NCI-H1105 (cell line): ENCODE data around the gene EYA2.

Experiments
- DNase-seq: peaks from one replicate; lab custom pipeline; 2025; lab: John Stamatoyannopoulos, UW

EYA2 gene

GRCh38 chr20:47141941-47142773, 247.5 kb downstream of the EYA2 start:
- no peak for DNase-seq

DNA sequence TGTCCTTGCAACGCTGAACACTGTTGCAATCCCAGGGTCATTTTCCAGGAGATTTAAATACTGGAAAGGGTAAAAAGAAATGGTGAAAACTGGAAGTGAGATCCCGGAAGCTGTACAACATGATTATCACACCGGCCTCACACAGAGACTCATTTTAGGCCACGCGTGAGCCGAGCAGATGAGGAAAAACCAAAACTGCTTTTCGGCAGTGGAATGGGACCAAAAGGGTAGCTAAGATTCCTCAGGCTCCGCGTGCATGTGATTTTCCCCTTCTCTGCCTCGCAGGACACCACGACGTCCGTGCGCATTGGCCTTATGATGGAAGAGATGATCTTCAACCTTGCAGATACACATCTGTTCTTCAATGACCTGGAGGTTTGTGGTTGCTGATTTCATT, 248.1 kb downstream of the EYA2 start:
- DNase-seq = no peak

DNA sequence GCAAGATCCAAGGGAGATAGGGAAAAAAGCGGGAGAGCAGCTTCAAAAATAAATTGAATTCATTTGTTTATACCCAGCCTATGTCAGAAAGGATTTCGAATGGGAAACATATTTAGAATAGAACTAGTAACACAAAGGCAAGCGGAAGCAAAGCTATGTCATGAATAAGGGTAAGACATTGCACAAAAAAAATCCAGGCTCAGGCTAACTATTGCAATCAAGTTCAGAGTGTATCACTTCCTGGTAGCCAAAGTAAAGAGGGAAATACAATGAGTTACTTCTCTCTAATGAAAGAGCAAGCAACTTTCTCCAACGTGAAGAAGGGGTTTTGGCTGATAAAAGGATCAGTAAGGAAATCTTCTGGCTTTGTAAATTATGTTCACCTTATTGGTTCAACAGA, 249.0 kb downstream of the EYA2 start:
- DNase-seq = no peak

GRCh38 chr20:47144463-47144862, 249.8 kb downstream of the EYA2 start:
- no peak for DNase-seq

- DNase-seq = no peak
These were observed 252.0 kb downstream of the EYA2 start for GRCh38 chr20:47146686-47147085.

- no peak for DNase-seq
These were observed 253.4 kb downstream of the EYA2 start for GRCh38 chr20:47148059-47148458.

- no peak for DNase-seq
These were observed 255.3 kb downstream of the EYA2 start for GRCh38 chr20:47149939-47150338.

- no peak for DNase-seq
These were observed 255.9 kb downstream of the EYA2 start for GRCh38 chr20:47150403-47151152.

- DNase-seq = no peak
These were observed 257.4 kb downstream of the EYA2 start for GRCh38 chr20:47152068-47152467.

GRCh38 chr20:47154089-47154488, 259.4 kb downstream of the EYA2 start:
- no peak for DNase-seq

DNA sequence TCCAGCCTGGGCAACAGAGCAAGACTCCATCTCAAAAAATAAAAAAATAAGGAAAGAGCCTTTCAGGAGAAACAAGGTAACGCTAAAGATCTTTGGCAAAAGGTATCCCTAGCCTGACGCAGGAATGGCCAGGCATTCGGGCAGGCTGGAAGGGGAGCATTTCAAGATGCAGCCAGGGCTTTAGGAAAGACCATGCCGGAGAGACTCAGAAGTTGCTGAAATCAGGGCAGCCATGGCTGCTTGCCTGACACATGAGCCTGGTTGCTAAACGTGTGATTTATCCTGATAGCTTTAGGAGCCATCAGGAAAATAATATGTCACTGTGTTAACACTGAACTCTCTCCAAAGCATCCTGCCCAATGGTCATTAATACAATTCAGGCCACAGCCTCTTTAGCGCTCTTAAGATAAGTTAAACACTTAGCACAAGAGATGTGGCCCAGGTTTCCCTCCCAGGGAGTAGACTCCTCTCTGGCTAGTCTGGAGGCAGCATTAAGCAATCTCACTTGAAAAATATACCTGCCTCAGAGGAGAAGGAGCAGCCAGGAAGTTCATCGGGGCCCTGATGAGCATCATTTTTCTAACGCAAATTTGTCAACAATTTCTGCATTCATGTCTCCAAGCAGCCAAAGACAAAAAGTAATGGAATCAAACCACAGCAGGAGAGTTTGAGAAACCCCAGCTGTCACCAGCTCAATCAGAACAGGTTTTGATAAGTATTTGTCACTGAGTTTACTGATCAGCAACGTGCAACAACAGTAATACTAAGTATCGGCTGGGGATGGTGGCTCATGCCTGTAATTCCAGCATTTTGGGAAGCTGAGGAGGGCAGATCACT, 261.9 kb downstream of the EYA2 start:
- DNase-seq = no peak

DNA sequence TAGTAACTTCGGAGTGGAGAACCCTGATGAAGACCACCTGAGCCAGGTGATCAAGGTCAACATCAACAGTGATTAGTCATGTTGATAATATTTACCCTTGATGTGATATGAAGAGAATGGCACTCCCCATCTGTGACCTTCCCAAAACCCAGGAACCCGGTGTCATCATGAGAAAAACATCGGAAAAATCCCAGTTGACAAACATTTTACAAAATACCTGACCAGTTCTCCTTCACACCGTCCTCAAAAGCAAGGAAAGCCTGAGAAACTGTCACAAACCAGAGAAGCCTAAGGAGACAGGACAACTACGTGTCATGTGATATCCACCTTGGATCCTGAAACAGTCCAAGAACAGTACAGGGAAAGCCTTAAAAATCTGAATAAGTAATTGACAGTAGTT, 264.5 kb downstream of the EYA2 start:
- no peak for DNase-seq

DNA sequence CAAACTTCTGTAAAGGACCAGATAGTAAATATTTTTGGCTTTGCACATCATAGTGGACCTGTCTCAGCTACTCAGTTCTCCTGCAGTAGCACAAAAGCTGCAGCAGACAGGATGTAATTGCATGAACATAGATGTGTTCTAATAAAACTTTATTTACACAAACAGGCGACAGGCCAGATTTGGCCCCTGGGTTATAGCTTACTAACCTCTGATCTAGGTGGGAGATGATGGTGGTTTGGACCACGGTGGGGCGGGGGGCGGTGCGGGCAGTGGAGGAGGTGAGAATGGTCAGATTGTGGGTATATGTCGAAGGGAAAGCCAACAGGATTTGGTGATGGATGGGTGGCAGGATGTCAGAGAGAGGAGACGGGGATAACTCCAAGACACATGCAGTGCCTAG, 265.6 kb downstream of the EYA2 start:
- no peak for DNase-seq

DNA sequence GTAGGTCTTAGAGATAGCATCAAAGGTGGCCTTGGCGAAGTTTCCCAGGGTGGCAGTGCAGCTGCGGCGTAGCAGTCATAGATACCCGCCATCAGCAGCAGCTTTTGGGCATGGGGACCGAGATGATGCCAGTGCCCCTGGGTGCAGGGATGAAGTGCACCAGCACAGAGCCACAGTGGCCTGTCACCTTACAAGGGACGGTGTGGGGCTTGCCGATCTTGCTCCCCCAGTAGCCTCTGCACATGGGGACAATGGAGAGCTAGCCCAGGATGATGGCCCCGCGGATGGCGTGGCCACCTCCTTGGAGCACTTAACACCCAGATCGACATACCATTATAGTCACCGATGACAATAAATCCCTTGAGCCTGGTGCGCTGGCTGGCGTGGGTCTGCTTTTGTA, 266.3 kb downstream of the EYA2 start:
- no peak for DNase-seq

DNA sequence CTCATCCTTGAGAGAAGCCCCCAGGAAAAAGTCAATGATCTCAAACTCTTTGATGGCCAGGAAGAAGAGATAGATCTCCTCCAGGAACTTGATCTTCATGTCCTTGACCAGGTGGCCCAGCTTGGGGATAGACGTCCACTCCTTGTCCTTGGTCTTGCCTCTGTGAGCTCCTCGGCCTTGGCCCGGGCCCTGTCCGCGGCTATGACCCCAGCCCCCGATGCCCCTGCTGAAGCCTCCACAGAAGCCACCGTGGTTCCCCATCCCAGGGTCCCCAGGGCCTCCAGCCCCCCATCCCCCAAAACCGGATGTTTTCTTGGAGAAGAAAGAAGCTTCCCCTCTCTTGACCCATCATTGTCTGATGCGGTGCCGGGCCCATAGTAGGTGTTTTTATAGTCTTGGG, 266.8 kb downstream of the EYA2 start:
- no peak for DNase-seq

- DNase-seq = no peak
These were observed 269.5 kb downstream of the EYA2 start for GRCh38 chr20:47164140-47164539.

- DNase-seq = no peak
These were observed 270.8 kb downstream of the EYA2 start for GRCh38 chr20:47165376-47165865.

- DNase-seq = no peak
These were observed 273.2 kb downstream of the EYA2 start for GRCh38 chr20:47167846-47168245.

- no peak for DNase-seq
These were observed 277.9 kb downstream of the EYA2 start for GRCh38 chr20:47172579-47172978.

GRCh38 chr20:47173596-47174216, 279.1 kb downstream of the EYA2 start:
- DNase-seq = no peak

DNA sequence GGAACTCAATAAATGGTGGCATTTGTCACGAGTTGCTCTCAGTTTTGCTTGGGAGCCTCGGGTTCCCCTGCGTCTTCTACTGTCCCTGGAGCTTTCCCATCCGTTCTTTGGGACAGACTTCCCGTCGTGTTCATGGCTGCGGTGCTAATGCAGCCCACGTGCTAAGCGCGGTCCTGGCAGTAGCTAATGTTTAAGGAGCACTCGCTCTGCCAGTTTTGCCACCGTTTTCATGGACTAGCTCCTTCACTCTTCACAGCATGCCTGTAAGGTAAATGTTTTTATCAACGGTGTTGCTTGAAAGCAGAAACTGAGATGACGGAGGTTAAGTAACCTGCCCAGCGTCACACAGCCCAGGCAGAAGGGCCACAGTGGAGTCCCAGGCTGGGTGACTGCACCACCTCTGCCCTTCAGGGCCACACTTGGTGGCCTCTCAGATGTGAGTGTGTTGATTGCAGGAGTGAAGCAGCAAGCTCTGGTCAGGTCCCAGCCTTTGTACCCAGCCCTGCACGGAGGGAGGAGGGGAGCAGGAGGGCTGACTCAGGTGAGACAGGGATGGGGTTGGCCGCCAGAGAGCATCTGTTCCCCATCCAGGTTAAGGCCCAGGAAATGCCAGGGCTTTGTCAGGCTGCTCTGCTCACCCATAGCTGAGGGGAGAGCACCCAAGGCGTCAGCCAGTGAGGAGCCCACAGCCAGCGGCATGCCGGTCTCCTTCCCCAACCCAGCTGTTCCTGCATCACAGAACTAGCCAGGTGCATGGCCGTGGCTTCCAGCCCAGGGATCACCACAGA, 280.0 kb downstream of the EYA2 start:
- no peak for DNase-seq
